Heart right ventricle (tissue), 16 donors: ENCODE data around the gene CLCN4. TPM values are rescaled to one million over a fixed set of nuclear protein-coding genes. Genes with fewer than 3 reads are reported as not detected.
A peak's percentile ranks its signal among the peaks of the same experiment; 100 is the strongest.

Experiments
- ATAC-seq, 8 donors: fragments of 200-7000 bp; cut with Tn5 transposase; one replicate each; pipeline ENCODE4 v1.9.1; 2020; ENCODE audit warnings: mild to moderate bottlenecking in 8 of 8, moderate library complexity in 8 of 8, moderate number of reproducible peaks in 1 of 8
- DNase-seq, 2 donors: peaks; one replicate each; pipeline ENCODE4 v3.0.0-alpha.2; 2020
- H3K27ac ChIP-seq, 10 donors: fragments of 200-600 bp; sonication (generic) in 2 of 10; one replicate each; pipeline versions ENCODE4 v1.5.0 to v1.8.0; 2020 to 2022; ENCODE audit warnings: mild to moderate bottlenecking in 3 of 10
- H3K27me3 ChIP-seq, 7 donors: fragments of 200-600 bp; one replicate each; pipeline ENCODE4 v1.8.0; 2021 to 2022; ENCODE audit warnings: mild to moderate bottlenecking in 2 of 7
- H3K36me3 ChIP-seq, 9 donors: fragments of 200-600 bp; sonication (generic) in 1 of 9; one replicate each; pipeline versions ENCODE4 v1.5.0 to v1.8.0; 2020 to 2022; ENCODE audit warnings: mild to moderate bottlenecking in 2 of 9
- H3K4me1 ChIP-seq, 9 donors: fragments of 200-600 bp; sonication (generic) in 1 of 9; one replicate each; pipeline versions ENCODE4 v1.5.0 to v1.8.0; 2020 to 2022; ENCODE audit warnings: mild to moderate bottlenecking in 4 of 9
- H3K4me3 ChIP-seq, 10 donors: fragments of 200-600 bp; sonication (generic) in 2 of 10; one replicate each; pipeline versions ENCODE4 v1.5.0 to v1.8.0; 2020 to 2022; ENCODE audit warnings: mild to moderate bottlenecking in 7 of 10, moderate library complexity in 2 of 10
- H3K9me3 ChIP-seq, 11 donors: fragments of 200-600 bp in 10 of 11; sonication (generic) in 2 of 11; one replicate each; pipeline versions ENCODE4 v1.5.0 to v1.8.0; 2013 to 2022; ENCODE audit warnings: mild to moderate bottlenecking in 2 of 11, control low read depth in 1 of 11, moderate library complexity in 1 of 11
- CTCF ChIP-seq, 9 donors: fragments of 200-600 bp; sonication (generic) in 2 of 9; IDR thresholded peaks; one replicate each; pipeline versions ENCODE4 v1.5.0 to v1.8.0; 2021 to 2022; ENCODE audit warnings: antibody characterized with exemption in 9 of 9, mild to moderate bottlenecking in 5 of 9, moderate library complexity in 1 of 9
- WGBS, 2 donors: extraction: QIAGEN DNeasy Blood & Tissue Kit; methylation state at CpG; one replicate each; pipeline ENCODE4 v1.1.7; 2013; ENCODE audit warnings: inconsistent platforms in 1 of 2; 5-methylcytosine and 5-hydroxymethylcytosine counted together
- intact Hi-C, 10 donors: fragments of 100-400 bp; cut with DNase I; formaldehyde crosslinking; loops; one replicate each; pipeline versions ENCODE4 v1.11.1 to v1.14.2; 2022
- polyA plus RNA-seq, 2 donors: library from polyadenylated mRNA; stranded (reverse); fragments of 200-250 nt; gene quantifications; one replicate each; pipeline ENCODE4 v1.2.3, GENCODE V29; 2013
- total RNA-seq, 10 donors: library from RNA; stranded (reverse); fragmentation: NEBNext Ultra II Directional in 3 of 10; extraction: Animal tissue kit (Norgen Biotek cat#: 25700) in 3 of 10; gene quantifications; one replicate each; pipeline versions ENCODE4 v1.2.1 to v1.2.4, GENCODE V29; 2021 to 2023
- donor health status: Arrhythmogenic right ventricular cardiomyopathy.
- donor health status: ischemic (EF 13 %, LVEDD 7.1; RV severe dilation, severe dysfunction).
- donor health status: healthy with polysubstance abuse.
- donor health status: DM: no; HTN: yes; CAD: no.
- donor health status: DM: no; HTN: no; CAD: no.
- donor health status: ischemic (EF 25% LVEDD 6.9; RV normal size, moderate dysfunction).
- donor health status: ischemic (EF 25% LVEDD 5.7; RV mildly dilated, moderate dysfunction).
- donor health status: healthy.
- donor health status: DM: yes; HTN: yes; CAD: no.
- donor health status: Ischemic cardiomyopathy.
- donor health status: ischemic (EF 35%, LVEDD 5.7; RV mildly dilated, moderate dysfunction).
- donor health status: nonischemic (EF 11% LVEDD 7.7; RV severe dilation, severe dysfunction).
- donor health status: DM: yes; HTN: yes; CAD: no.
- donor health status: PGD.
- donor health status: ischemic (EF 29% LVEDD 5.4; RV normal size, mild dysfunction).
- donor health status: nonischemic (EF 23%, LVEDD 6.1; RV moderate dilation, normal function).

Gene CLCN4
- total and polyA plus RNA-seq, 12 donors, result 4.0 to 44.9 (median 32.0) TPM

DNA sequence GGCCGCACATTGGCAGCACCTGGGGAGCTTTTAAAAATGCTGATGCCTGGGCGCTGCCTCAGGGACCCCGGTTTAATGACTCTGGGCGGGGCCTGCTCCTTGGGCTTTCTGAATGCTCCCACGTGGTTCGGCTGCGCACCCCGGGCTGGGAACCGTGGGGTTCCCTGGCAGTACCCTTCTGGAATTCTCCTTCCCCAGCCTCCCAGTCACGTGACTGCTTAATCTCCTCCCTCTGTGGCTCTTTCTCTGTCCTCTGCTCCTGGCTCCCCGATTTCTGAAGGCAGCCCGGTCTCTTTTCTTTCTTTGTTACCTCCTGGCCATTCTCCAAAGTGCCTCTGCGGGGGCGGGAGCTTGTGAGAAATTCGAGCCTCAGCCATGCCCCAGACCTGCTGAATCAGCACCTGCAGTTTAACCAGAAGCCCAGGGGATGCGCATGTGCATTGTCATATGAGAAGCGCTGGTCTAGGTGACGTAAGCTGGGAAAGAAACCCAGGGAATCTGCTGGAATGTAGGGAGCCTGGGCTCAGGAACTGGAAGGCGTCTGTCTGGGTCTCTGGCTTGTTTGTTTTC lies 16.6 kb downstream of the CLCN4 start:
- Histone ChIP-seq H3K27ac (peak overlapping the region in 2 of 10 donors; percentile 66 to 71), H3K36me3 (no peaks in the 10 kb centered on the region), H3K27me3 (peaks cover 0 to 42% (median 0%) of the 10 kb centered on the region in 7 donors), H3K4me3 (peak overlapping the region in 5 of 10 donors; percentile 8 to 29 (median 20)), H3K4me1 (peaks cover 0 to 43% (median 11%) of the 10 kb centered on the region in 9 donors), H3K9me3 (no peaks in the 10 kb centered on the region)
- no peak for TF ChIP-seq CTCF (IDR thresholded peaks at IDR 0.05)
- ATAC-seq, result peak in 7 of 8 donors; percentile 13 to 84 (median 67)
- intact Hi-C loops, result no loop called here
- peak in 1 of 2 donors; percentile 55 for DNase-seq
- 47 to 52% methylated on average over 19 of the region's 19 CpGs for WGBS, 2 donors

- Histone ChIP-seq H3K4me1 (peaks cover 0 to 47% (median 11%) of the 10 kb centered on the region in 9 donors), H3K27me3 (peaks cover 0 to 45% (median 0%) of the 10 kb centered on the region in 7 donors), H3K27ac (peak overlapping the region in 2 of 10 donors; percentile 66 to 71), H3K36me3 (no peaks in the 10 kb centered on the region), H3K4me3 (peak overlapping the region in 1 of 10 donors; percentile 22), H3K9me3 (no peaks in the 10 kb centered on the region)
- DNase-seq (no peak), ATAC-seq (peak in 1 of 8 donors; percentile 7)
- WGBS, 2 donors, result 96% methylated on average over 9 of the region's 9 CpGs
- TF ChIP-seq CTCF (IDR thresholded peaks at IDR 0.05), result no peak
- intact Hi-C loops, result no loop called here
Measured at GRCh38 chrX:10174051-10174450, 17.3 kb downstream of the CLCN4 start.

GRCh38 chrX:10174810-10175209 lies 18.0 kb downstream of the CLCN4 start:
- no peak overlapping the region for H3K4me3 ChIP-seq
- intact Hi-C loops, result no loop called here
- peaks cover 0 to 46% (median 0%) of the 10 kb centered on the region in 7 donors for H3K27me3 ChIP-seq
- H3K4me1 ChIP-seq, result peaks cover 0 to 47% (median 11%) of the 10 kb centered on the region in 9 donors
- 89 to 95% methylated on average over 7 of the region's 7 CpGs for WGBS, 2 donors
- no peak for TF ChIP-seq CTCF (IDR thresholded peaks at IDR 0.05)
- no peaks in the 10 kb centered on the region for H3K9me3 ChIP-seq
- no peaks in the 10 kb centered on the region for H3K36me3 ChIP-seq
- ATAC-seq (no peak), DNase-seq (no peak)
- peak overlapping the region in 1 of 10 donors; percentile 5 for H3K27ac ChIP-seq

GRCh38 chrX:10175319-10175871 lies 18.6 kb downstream of the CLCN4 start:
- H3K27ac ChIP-seq, result peak overlapping the region in 1 of 10 donors; percentile 5
- H3K36me3 ChIP-seq, result no peaks in the 10 kb centered on the region
- peaks cover 0 to 46% (median 0%) of the 10 kb centered on the region in 7 donors for H3K27me3 ChIP-seq
- no peak for TF ChIP-seq CTCF (IDR thresholded peaks at IDR 0.05)
- peak in 1 of 8 donors; percentile 42 for ATAC-seq
- no peaks in the 10 kb centered on the region for H3K9me3 ChIP-seq
- DNase-seq, result no peak
- WGBS, 2 donors, result 64 to 67% methylated on average over 8 of the region's 8 CpGs
- intact Hi-C loops, result no loop called here
- H3K4me3 ChIP-seq, result no peak overlapping the region
- H3K4me1 ChIP-seq, result peaks cover 0 to 47% (median 11%) of the 10 kb centered on the region in 9 donors
